IPS DF 4.7 (cell line): Measurements from ENCODE around the gene PLEKHA5.
"Not testable (repeated sequence)": the region's sequence is repeated elsewhere in the genome, so short reads cannot be mapped to it uniquely, and the experiment has no call there.

Experiments
- DNase-seq: peaks from one replicate; pipeline ENCODE4 v3.0.0-alpha.2; 2013; ENCODE audit warnings: low spot score; ENCODE audit errors: extremely low read depth

Gene PLEKHA5

GRCh38 chr12:19326102-19326501 is 196.6 kb downstream of the PLEKHA5 start:
- DNase-seq, result no peak

- no peak for DNase-seq
These were observed 202.7 kb downstream of the PLEKHA5 start for GRCh38 chr12:19332196-19332595.

GRCh38 chr12:19338405-19338804 is 208.9 kb downstream of the PLEKHA5 start:
- no peak for DNase-seq

GRCh38 chr12:19350850-19351249 is 221.3 kb downstream of the PLEKHA5 start:
- not testable (repeated sequence) for DNase-seq

GRCh38 chr12:19351346-19351745 is 221.8 kb downstream of the PLEKHA5 start:
- no peak for DNase-seq

- no peak for DNase-seq
These were observed 240.2 kb downstream of the PLEKHA5 start for GRCh38 chr12:19369691-19370148.

- DNase-seq, result no peak
These were observed 244.1 kb downstream of the PLEKHA5 start for GRCh38 chr12:19373586-19373985.

GRCh38 chr12:19375888-19376287 is 246.4 kb downstream of the PLEKHA5 start:
- no peak for DNase-seq

- DNase-seq, result no peak
These were observed 247.2 kb downstream of the PLEKHA5 start for GRCh38 chr12:19376691-19377090.

GRCh38 chr12:19382111-19382526 is 252.6 kb downstream of the PLEKHA5 start:
- no peak for DNase-seq

- no peak for DNase-seq
These were observed 253.0 kb downstream of the PLEKHA5 start for GRCh38 chr12:19382563-19382962.

- DNase-seq, result no peak
These were observed 257.6 kb downstream of the PLEKHA5 start for GRCh38 chr12:19387161-19387560.

GRCh38 chr12:19388131-19388549 is 258.6 kb downstream of the PLEKHA5 start:
- no peak for DNase-seq

- DNase-seq, result no peak
These were observed 260.6 kb downstream of the PLEKHA5 start for GRCh38 chr12:19390051-19390598.

- not testable (repeated sequence) for DNase-seq
These were observed 263.1 kb downstream of the PLEKHA5 start for GRCh38 chr12:19392644-19393043.

- DNase-seq, result no peak
These were observed 264.9 kb downstream of the PLEKHA5 start for GRCh38 chr12:19394385-19394784.

GRCh38 chr12:19397534-19397933 is 268.0 kb downstream of the PLEKHA5 start:
- DNase-seq, result no peak

- DNase-seq, result no peak
These were observed 269.1 kb downstream of the PLEKHA5 start for GRCh38 chr12:19398376-19399363.

GRCh38 chr12:19400649-19401285 is 271.2 kb downstream of the PLEKHA5 start:
- not testable (repeated sequence) for DNase-seq

- DNase-seq, result no peak
These were observed 272.7 kb downstream of the PLEKHA5 start for GRCh38 chr12:19402211-19402610.

- DNase-seq, result no peak
These were observed 273.4 kb downstream of the PLEKHA5 start for GRCh38 chr12:19402743-19403431.
